Endodermal cell (in vitro differentiated cells): ENCODE data around the gene ANKDD1B. TPM values are rescaled to one million over a fixed set of nuclear protein-coding genes. Genes with fewer than 3 reads are reported as not detected.
A peak's percentile ranks its signal among the peaks of the same experiment; 100 is the strongest.

Experiments
- DNase-seq: peaks from one replicate; pipeline ENCODE4 v3.0.0-alpha.2; 2017
- H3K27ac ChIP-seq: 2 replicates; pipeline ENCODE4 v1.5.1; 2013; ENCODE audit warnings: mild to moderate bottlenecking, low read depth, low read length, moderate library complexity
- H3K27me3 ChIP-seq: 2 replicates; pipeline ENCODE4 v1.6.1; 2013; ENCODE audit warnings: mild to moderate bottlenecking, low read length, moderate library complexity; ENCODE audit not compliant: insufficient read depth, control insufficient read depth, poor library complexity, severe bottlenecking
- H3K36me3 ChIP-seq: 2 replicates; pipeline ENCODE4 v1.7.0; 2013; ENCODE audit warnings: mild to moderate bottlenecking, low read length, moderate library complexity; ENCODE audit not compliant: control insufficient read depth, insufficient read depth
- H3K4me1 ChIP-seq: one replicate; pipeline ENCODE4 v1.7.0; 2013; ENCODE audit warnings: low read length; ENCODE audit not compliant: control insufficient read depth, insufficient read depth
- H3K4me3 ChIP-seq: 2 replicates; pipeline ENCODE4 v1.5.1; 2013; ENCODE audit warnings: mild to moderate bottlenecking, low read length, moderate library complexity
- H3K9ac ChIP-seq: 2 replicates; pipeline ENCODE4 v1.6.1; 2013; ENCODE audit warnings: mild to moderate bottlenecking, low read length, moderate library complexity; ENCODE audit not compliant: poor library complexity, severe bottlenecking; ENCODE audit errors: extremely low read depth
- H3K9me3 ChIP-seq: 2 replicates; pipeline ENCODE4 v1.6.1; 2013; ENCODE audit warnings: mild to moderate bottlenecking, low read length, moderate library complexity; ENCODE audit not compliant: control insufficient read depth
- H3K27ac Mint-ChIP-seq: 2 replicates; pipeline ENCODE4 v1.8.0; 2020; ENCODE audit warnings: mixed read lengths
- H3K27me3 Mint-ChIP-seq: 2 replicates; pipeline ENCODE4 v1.8.0; 2021; ENCODE audit warnings: mild to moderate bottlenecking, mixed read lengths; ENCODE audit not compliant: insufficient read depth
- H3K36me3 Mint-ChIP-seq: 2 replicates; pipeline ENCODE4 v1.8.0; 2020; ENCODE audit warnings: low read depth, mixed read lengths
- H3K4me1 Mint-ChIP-seq: 2 replicates; pipeline ENCODE4 v1.8.0; 2020; ENCODE audit warnings: mixed read lengths
- H3K4me3 Mint-ChIP-seq: 2 replicates; pipeline ENCODE4 v1.8.0; 2020; ENCODE audit warnings: mild to moderate bottlenecking, moderate library complexity, mixed read lengths
- H3K9me3 Mint-ChIP-seq: 2 replicates; pipeline ENCODE4 v1.8.0; 2020; ENCODE audit warnings: mild to moderate bottlenecking, mixed read lengths
- CTCF ChIP-seq: fragments of 200-600 bp; sonication (generic); conservative IDR thresholded peaks from 2 replicates; pipeline ENCODE4 v1.5.0; 2021; ENCODE audit warnings: antibody characterized with exemption, mild to moderate bottlenecking
- WGBS, 2 experiments: methylation state at CpG; one replicate each; pipeline versions ENCODE4 v1.1.5 to v1.1.7; 2013; ENCODE audit warnings: missing lambda C conversion rate in 2 of 2, mixed read lengths in 1 of 2; ENCODE audit not compliant: insufficient coverage in 1 of 2, insufficient read length in 1 of 2; 5-methylcytosine and 5-hydroxymethylcytosine counted together
- total RNA-seq, 2 donors: library from RNA; stranded (reverse); fragmentation: NEBNext Ultra II Directional in 1 of 2; extraction: Animal tissue kit (Norgen Biotek cat#: 25700) in 1 of 2; gene quantifications; 2 replicates in 1 of 2; 3 replicates in 1 of 2; pipeline ENCODE4 v1.2.1, GENCODE V29; 2021

ANKDD1B gene
- total RNA-seq, 2 donors from 2014 or later: 4.6 to 8.6 TPM

DNA sequence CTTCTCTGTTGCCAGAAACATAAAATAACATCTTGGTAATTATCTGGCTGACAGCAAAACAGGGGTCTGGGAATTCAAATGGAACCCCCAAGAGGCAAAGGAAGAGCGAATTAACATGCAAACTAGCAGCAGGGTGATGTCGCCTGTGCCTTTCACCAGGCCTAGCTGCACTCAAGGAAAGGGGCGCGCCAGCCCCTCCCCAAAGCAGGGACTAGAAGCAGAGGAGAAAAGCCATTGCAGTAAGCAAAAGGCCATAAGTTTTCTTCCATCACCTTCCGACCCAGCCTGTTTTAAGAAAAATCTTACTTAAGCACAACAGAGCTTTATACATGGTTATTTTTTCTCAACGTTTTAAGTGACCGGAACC lies 105.4 kb downstream of the ANKDD1B start:
- H3K27ac Mint-ChIP-seq: peak overlapping the region; percentile 97
- no peak for DNase-seq
- peaks cover 3% of the 10 kb centered on the region for H3K9me3 Mint-ChIP-seq
- H3K4me1 Mint-ChIP-seq: peaks cover 5% of the 10 kb centered on the region
- H3K27me3 ChIP-seq: peaks cover 6% of the 10 kb centered on the region
- H3K9ac ChIP-seq: peak overlapping the region; percentile 76
- peaks cover 5% of the 10 kb centered on the region for H3K36me3 Mint-ChIP-seq
- peaks cover 12% of the 10 kb centered on the region for H3K27me3 Mint-ChIP-seq
- no peaks in the 10 kb centered on the region for H3K4me1 ChIP-seq
- WGBS, 2 experiments: 1 to 2% methylated on average over 7 of the region's 7 CpGs
- no peak for TF ChIP-seq CTCF
- H3K4me3 Mint-ChIP-seq: peak overlapping the region; percentile 98
- H3K9me3 ChIP-seq: no peaks in the 10 kb centered on the region
- H3K4me3 ChIP-seq: peak overlapping the region; percentile 97
- H3K36me3 ChIP-seq: peaks cover 12% of the 10 kb centered on the region
- H3K27ac ChIP-seq: peak overlapping the region; percentile 69

- Mint-ChIP-seq H3K9me3 (peaks cover 3% of the 10 kb centered on the region), H3K27me3 (peaks cover 12% of the 10 kb centered on the region), H3K27ac (peak within 1 kb of the TSS; percentile 97), H3K36me3 (peaks cover 5% of the 10 kb centered on the region), H3K4me3 (peak within 1 kb of the TSS; percentile 98), H3K4me1 (peaks cover 5% of the 10 kb centered on the region)
- Histone ChIP-seq H3K4me1 (no peaks in the 10 kb centered on the region), H3K9ac (peak within 1 kb of the TSS; percentile 76), H3K36me3 (peaks cover 8% of the 10 kb centered on the region), H3K9me3 (no peaks in the 10 kb centered on the region), H3K27ac (peak within 1 kb of the TSS; percentile 69), H3K4me3 (peak within 1 kb of the TSS; percentile 97), H3K27me3 (peaks cover 8% of the 10 kb centered on the region)
- peak; percentile 99 for DNase-seq
- 16 to 18% methylated on average over 21 to 51 of the region's 51 CpGs for WGBS, 2 experiments
- TF ChIP-seq CTCF: no peak
Observed at GRCh38 chr5:75717082-75717922, 106.0 kb downstream of the ANKDD1B start, which contains the start of gene POC5. Gene POC5 (minus strand): TSS chr5:75717437. CDS start chr5:75712937, 4,500 bp downstream.

DNA sequence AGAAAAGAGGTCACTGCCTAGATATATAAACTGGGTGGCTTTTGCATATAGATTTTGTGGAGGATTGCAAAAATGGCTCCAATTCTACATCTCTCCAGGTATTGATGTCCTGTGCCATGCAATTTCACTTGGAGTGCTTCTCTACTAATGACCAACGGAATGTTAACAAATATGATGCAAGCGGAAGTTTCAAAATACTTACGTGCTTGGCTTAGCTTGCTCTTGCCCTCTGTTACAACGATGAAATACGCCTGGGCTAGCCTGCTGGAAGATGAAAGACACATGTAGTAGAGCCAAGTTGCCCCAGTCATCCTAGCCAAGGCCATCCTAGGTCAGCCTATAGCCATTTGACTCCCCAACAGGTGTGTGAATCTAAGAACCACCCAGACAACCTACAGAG lies 109.6 kb downstream of the ANKDD1B start:
- Histone ChIP-seq H3K4me1 (no peaks in the 10 kb centered on the region), H3K9me3 (peaks cover 5% of the 10 kb centered on the region), H3K27me3 (peaks cover 8% of the 10 kb centered on the region), H3K9ac (no peak overlapping the region), H3K27ac (no peak overlapping the region), H3K36me3 (no peaks in the 10 kb centered on the region), H3K4me3 (no peak overlapping the region)
- Mint-ChIP-seq H3K4me3 (no peak overlapping the region), H3K27ac (no peak overlapping the region), H3K36me3 (no peaks in the 10 kb centered on the region), H3K9me3 (peaks cover 3% of the 10 kb centered on the region), H3K4me1 (peaks cover 1% of the 10 kb centered on the region), H3K27me3 (peaks cover 12% of the 10 kb centered on the region)
- no peak for TF ChIP-seq CTCF
- DNase-seq: no peak
- WGBS, 2 experiments: 91% methylated on average over 4 to 5 of the region's 5 CpGs

Other genes starting within 250 kb of the ANKDD1B start
- 10 to 100 TPM; 51.0 to 73.5 TPM for gene CERT1, start 99.8 kb upstream of the ANKDD1B start, total RNA-seq
- 10 to 100 TPM; 11.3 to 14.8 TPM for gene POLK, start 99.6 kb upstream of the ANKDD1B start, total RNA-seq
- 10 to 100 TPM; 10.7 to 13.8 TPM for gene POC5, start 106.0 kb downstream of the ANKDD1B start, total RNA-seq